K562 (cell line): Measurements from ENCODE around the gene RBM5. TPM values are rescaled to one million over a fixed set of nuclear protein-coding genes. Genes with fewer than 3 reads are reported as not detected.

Experiments
- CBFA2T2 ChIP-seq: fragments of 450-650 bp; conservative IDR thresholded peaks from 2 replicates; pipeline ENCODE4 v1.6.1; 2017; ENCODE audit warnings: mild to moderate bottlenecking
- RBM22 ChIP-seq: fragments of 200-400 bp; formaldehyde crosslinking; IDR thresholded peaks from 2 replicates; pipeline ENCODE4 v1.6.1; 2018; ENCODE audit warnings: low read length, low read depth; ENCODE audit not compliant: poor library complexity, severe bottlenecking
- TCF7 ChIP-seq: sonication (generic); IDR thresholded peaks from 2 replicates; pipeline ENCODE4 v1.6.1; 2016; ENCODE audit warnings: antibody characterized with exemption, borderline replicate concordance
- UBTF ChIP-seq, 2 experiments: IDR thresholded peaks; 2 replicates each; pipeline ENCODE4 v1.6.1; 2012; ENCODE audit warnings: improper control_type of control experiment in 2 of 2, low read depth in 2 of 2, low read length in 2 of 2, borderline replicate concordance in 1 of 2
- polyA plus RNA-seq, 8 experiments: library from polyadenylated mRNA; depleted of rRNA in 4 of 8; stranded (reverse) in 5 of 8; unstranded in 3 of 8; fragments of >200 nt; fragmentation: Nextera tagmentation in 2 of 8; fragmentation: Illumina TruSeq in 1 of 8; extraction: Ambion mirVana in 2 of 8; extraction: Trizol in 1 of 8; gene quantifications; 2 replicates each; pipeline versions ENCODE4 v1.2.1 to v1.2.3, GENCODE V29; 2011 to 2014; ENCODE audit warnings: inconsistent platforms in 1 of 8, missing spikeins in 1 of 8
- total RNA-seq, 7 experiments: library from RNA; depleted of rRNA in 6 of 7; stranded (reverse); fragments of >200 nt in 6 of 7; fragmentation: Illumina TruSeq in 2 of 7; extraction: Trizol in 2 of 7; gene quantifications; 2 replicates each; pipeline versions ENCODE4 v1.2.1 to v1.2.3, GENCODE V29; 2011 to 2021; ENCODE audit warnings: low replicate concordance in 1 of 7
- TF ChIP-seq, protein P1 (sequence below): fragments of 250-450 bp; sonication (Bioruptor Pico); IDR thresholded peaks from 2 replicates; pipeline ENCODE4 v1.4.0; 2020
- TF ChIP-seq, protein P2 (sequence below): fragments of 450-650 bp; IDR thresholded peaks from 2 replicates; pipeline ENCODE4 v1.7.1; 2018; ENCODE audit warnings: mild to moderate bottlenecking, low read depth; ENCODE audit not compliant: partially characterized antibody

Gene RBM5
- total and polyA plus RNA-seq, 9 of the 15 experiments (the other 6 are each of a cell fraction or from before 2014, with no cell fraction given): 24.5 to 153 (median 81.6) TPM

GRCh38 chr3:50121072-50122032 lies 32.6 kb downstream of the RBM5 start (continued):
- TF ChIP-seq, protein P1, sequence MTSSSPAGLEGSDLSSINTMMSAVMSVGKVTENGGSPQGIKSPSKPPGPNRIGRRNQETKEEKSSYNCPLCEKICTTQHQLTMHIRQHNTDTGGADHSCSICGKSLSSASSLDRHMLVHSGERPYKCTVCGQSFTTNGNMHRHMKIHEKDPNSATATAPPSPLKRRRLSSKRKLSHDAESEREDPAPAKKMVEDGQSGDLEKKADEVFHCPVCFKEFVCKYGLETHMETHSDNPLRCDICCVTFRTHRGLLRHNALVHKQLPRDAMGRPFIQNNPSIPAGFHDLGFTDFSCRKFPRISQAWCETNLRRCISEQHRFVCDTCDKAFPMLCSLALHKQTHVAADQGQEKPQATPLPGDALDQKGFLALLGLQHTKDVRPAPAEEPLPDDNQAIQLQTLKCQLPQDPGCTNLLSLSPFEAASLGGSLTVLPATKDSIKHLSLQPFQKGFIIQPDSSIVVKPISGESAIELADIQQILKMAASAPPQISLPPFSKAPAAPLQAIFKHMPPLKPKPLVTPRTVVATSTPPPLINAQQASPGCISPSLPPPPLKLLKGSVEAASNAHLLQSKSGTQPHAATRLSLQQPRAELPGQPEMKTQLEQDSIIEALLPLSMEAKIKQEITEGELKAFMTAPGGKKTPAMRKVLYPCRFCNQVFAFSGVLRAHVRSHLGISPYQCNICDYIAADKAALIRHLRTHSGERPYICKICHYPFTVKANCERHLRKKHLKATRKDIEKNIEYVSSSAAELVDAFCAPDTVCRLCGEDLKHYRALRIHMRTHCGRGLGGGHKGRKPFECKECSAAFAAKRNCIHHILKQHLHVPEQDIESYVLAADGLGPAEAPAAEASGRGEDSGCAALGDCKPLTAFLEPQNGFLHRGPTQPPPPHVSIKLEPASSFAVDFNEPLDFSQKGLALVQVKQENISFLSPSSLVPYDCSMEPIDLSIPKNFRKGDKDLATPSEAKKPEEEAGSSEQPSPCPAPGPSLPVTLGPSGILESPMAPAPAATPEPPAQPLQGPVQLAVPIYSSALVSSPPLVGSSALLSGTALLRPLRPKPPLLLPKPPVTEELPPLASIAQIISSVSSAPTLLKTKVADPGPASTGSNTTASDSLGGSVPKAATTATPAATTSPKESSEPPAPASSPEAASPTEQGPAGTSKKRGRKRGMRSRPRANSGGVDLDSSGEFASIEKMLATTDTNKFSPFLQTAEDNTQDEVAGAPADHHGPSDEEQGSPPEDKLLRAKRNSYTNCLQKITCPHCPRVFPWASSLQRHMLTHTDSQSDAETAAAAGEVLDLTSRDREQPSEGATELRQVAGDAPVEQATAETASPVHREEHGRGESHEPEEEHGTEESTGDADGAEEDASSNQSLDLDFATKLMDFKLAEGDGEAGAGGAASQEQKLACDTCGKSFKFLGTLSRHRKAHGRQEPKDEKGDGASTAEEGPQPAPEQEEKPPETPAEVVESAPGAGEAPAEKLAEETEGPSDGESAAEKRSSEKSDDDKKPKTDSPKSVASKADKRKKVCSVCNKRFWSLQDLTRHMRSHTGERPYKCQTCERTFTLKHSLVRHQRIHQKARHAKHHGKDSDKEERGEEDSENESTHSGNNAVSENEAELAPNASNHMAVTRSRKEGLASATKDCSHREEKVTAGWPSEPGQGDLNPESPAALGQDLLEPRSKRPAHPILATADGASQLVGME (CRISPR knock-in tag): no peak
- no peak for TF ChIP-seq TCF7
- TF ChIP-seq CBFA2T2: no peak
- TF ChIP-seq, protein P2, sequence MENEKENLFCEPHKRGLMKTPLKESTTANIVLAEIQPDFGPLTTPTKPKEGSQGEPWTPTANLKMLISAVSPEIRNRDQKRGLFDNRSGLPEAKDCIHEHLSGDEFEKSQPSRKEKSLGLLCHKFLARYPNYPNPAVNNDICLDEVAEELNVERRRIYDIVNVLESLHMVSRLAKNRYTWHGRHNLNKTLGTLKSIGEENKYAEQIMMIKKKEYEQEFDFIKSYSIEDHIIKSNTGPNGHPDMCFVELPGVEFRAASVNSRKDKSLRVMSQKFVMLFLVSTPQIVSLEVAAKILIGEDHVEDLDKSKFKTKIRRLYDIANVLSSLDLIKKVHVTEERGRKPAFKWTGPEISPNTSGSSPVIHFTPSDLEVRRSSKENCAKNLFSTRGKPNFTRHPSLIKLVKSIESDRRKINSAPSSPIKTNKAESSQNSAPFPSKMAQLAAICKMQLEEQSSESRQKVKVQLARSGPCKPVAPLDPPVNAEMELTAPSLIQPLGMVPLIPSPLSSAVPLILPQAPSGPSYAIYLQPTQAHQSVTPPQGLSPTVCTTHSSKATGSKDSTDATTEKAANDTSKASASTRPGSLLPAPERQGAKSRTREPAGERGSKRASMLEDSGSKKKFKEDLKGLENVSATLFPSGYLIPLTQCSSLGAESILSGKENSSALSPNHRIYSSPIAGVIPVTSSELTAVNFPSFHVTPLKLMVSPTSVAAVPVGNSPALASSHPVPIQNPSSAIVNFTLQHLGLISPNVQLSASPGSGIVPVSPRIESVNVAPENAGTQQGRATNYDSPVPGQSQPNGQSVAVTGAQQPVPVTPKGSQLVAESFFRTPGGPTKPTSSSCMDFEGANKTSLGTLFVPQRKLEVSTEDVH: peak; percentile 10
- TF ChIP-seq RBM22: peak; percentile 36
- TF ChIP-seq UBTF (IDR thresholded peaks at IDR 0.05; ENCODE audit: borderline replicate concordance in 1 of 2, low read depth in 2 of 2, low read length in 2 of 2): no peak
